Gastrocnemius medialis (tissue), 4 donors: Measurements from ENCODE around the gene BCL2L2.

Experiments used
- CTCF ChIP-seq, 5 experiments: fragments of 450-650 bp in 3 of 5; fragments of 200-600 bp in 2 of 5; sonication (generic) in 2 of 5; IDR thresholded peaks in 4 of 5; conservative IDR thresholded peaks in 1 of 5; 1 replicate in 4 of 5; 2 replicates in 1 of 5; pipeline ENCODE4 v1.5.1; 2016 to 2019; ENCODE audit warnings: antibody characterized with exemption in 5 of 5, mild to moderate bottlenecking in 3 of 5, moderate library complexity in 3 of 5
- POLR2A ChIP-seq, 2 donors: fragments of 450-650 bp; IDR thresholded peaks; one replicate each; pipeline ENCODE4 v1.6.1; 2017; ENCODE audit warnings: antibody characterized with exemption in 2 of 2, mild to moderate bottlenecking in 2 of 2, moderate library complexity in 2 of 2

GRCh38 chr14:23306412-23307145 is at the start of gene BCL2L2:
- TF ChIP-seq CTCF (IDR thresholded peaks at IDR 0.05 in 4 of 5, conservative IDR thresholded peaks at IDR 0.05 in 1 of 5): no peak
- peak; percentile 61 to 62 for TF ChIP-seq POLR2A (IDR thresholded peaks at IDR 0.05)
